GM21515 (cell line): ENCODE results near the gene CD81.

ENCODE experiments used
- ATAC-seq: cut with Tn5 transposase; IDR thresholded peaks from one replicate; pipeline ENCODE4 v1.9.1; 2021; ENCODE audit not compliant: unreplicated experiment

CD81 gene

DNA sequence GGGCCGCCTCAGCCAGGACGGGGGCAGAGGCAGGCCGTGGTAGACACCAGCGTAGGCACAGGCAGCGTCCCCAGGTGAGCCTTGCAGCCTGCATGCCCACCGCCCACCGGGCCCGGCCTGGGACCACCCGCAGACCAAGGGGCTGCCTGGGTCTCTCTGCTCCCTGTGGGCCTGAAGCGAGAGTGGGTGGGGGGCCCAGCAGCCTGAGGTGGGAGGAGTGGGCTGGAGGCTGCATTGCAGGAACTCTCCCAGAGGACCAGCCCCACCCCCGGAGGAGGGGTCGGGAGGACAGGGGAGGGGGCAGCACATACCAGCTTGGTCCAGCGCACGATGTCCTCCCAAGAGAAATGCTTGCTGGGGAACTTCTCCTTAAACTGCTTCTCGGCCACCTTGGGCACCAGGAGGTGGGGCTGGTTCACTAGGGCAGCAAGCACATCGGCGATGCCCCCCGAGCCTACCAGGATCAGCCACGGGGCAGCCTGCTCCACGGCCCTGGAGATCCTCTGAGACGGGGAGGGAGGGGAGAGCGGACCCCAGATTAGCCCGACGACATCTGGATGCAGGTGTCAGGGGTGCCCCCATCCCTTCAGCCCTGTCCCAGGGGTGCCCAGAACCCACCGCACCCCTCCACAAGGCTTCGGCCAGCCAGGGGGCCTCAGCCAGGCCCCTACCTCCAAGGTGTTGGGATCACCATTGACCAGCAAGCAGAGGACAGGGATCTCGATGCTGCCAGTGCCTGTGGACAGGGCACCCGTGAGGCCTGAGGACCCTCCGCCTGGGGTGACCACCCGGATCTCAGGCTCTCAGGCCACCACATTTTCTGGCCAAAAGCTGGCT, 41.0 kb downstream of the CD81 start:
- ATAC-seq: no peak

DNA sequence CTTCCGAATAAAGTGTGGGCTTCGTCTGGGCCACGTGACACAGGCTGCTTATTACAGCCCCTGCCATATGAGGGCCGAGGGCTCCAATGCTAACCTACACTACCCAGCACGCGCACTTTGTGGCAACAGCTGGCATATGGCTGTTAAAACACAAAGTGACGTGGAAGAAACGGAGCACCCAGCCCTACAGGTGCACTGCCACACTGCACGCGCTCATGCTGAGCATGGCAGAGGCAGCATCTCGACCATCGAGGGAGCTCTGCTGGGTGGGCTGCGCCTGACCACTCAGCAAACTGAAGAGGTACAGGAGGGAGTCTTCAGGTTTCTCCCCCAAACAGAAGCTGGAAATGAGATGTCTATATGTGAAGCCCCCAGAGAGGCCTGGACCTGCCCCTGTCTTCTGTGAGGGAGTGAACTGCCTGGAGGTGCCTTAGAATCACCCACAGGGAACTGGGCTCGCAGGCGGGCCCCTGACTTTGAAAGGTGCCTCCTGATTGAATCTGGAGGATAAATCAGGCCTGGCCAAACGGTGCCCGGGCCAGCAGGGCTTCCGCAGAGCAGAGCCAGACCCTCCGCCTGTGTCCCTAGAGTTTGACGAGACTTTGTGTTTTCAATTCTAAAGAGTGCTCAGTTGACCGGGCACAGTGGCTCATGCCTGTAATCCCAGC, 41.7 kb downstream of the CD81 start:
- ATAC-seq: no peak

DNA sequence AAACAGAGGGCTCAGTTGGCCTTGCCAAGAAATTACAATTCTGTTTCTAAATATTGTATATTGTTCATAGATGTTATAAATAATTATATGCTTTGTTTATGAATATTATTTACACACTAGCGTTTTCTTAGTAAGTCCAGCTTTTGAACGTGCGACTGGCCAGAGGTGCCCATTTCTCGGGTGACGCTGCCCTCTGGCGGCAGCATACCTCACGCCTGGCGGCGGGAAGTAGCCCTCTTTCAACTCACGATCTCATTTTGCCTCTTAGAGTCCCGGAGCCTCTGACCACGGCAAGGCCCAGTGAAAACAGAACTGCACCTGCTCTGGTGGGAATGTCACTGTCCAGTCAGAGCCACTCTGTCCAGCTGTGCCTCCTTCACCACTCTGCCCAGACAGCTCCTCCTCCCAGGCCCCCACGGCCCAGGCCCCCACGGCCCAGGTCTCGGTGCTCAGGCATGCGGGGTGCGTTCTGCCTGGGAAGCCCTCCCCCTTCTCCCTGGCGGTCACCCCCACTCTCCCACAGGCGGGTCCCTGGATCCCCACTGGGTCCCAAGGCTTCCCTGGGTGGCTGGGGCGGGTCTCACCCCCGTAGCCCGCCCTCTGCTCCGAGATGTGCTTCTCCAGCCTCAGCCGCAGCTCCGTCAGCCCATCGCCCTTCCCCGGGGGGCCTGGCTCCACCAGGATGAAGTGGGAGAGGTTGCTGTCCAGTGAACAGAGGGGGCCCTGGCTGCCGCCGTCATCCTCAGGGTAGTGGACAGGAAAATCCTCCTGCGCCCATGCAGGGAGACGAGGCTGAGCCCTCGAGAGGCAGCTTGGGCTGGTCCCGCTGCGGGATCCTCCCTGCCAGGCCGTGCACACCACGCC, 42.8 kb downstream of the CD81 start:
- ATAC-seq: no peak

DNA sequence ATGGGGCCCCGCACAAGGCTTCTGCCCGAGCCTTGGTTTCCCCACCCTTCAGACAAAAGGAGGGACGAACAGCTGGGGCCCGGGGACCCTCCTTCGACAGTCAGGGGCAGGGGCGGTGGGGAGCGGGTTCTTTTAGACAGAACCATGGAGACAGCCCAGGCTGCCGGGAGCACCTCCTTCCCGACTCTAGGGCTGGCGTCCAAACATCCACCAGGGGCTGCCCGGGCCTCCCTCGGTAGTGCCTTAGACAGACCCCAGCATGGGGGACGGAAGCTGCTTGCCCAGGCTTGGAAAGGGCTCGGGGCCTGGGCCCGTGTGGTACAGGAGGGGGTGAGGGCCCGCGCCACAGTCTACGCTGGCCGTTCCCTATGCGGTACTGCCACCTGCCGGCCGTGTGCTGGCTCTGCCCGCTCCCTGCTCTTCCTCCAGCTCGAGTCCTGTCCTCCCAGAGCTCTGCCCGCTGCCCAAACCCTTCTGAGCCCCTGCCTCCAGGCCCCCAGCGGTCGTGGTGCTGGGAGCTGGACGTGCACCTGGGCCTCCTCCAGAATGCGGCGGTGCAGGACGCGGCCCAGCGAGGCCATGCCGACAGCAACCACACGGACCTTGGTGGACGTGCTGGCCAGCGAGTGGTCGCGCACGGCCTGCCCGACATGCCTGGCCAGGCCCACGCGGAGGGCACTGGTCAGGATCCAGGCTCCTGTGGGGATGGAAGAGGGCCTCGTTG, 43.6 kb downstream of the CD81 start:
- ATAC-seq: no peak

DNA sequence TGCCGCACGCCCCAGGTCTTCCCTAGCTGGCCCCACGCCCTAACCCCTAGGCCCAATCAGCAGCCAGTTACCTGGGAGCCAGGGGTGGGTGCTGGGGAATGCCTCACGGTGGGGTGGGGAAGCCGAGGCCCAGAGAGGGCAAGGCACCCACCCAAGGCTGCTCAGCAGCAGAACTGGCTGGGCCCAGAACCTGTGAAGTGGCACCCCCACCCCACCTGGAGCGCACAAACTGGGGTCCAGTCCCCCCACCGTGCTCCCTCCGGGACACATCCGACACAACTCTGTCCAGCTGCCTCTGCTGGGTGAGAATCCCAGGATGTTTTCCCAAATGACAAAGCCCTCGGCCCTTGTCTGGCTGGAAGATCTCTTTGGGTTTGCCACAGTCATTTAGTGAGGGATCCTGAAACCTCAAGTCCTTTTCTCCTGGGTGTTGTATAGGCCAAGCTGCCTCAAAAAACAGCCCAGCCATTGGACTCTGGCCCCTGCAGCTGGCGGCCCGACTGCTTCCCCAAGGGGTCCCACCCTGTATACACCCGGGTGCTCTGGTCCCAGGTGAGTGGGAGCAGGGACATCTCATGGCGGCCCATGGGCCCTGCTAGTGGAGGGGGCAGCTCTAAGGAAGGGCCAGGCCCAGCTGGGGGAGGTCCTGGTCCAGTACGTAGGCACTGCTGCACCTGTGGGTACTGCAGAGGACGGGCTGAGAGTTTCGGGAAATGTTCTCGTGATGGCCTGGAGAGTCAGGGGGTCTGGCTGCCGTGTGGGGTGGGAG, 44.3 kb downstream of the CD81 start:
- ATAC-seq: no peak

DNA sequence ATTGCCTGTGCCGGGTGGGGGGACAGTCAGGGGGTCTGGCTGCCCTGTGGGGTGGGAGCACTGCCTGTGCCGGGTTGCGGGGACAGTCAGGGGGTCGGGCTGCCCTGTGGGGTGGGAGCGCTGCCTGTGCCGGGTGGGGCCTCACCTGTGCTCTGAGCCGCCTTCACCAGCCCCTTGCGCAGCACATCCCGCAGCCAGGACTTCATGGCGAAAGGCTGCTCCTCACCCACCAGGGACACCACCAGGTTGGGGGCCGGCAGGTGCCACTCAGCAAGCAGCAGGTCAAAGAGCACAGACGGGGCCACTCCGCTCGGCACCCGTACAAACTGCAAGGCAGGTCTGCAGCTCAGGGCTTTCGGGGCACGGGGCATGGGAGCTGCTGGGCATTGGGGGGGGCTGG, 44.9 kb downstream of the CD81 start:
- no peak for ATAC-seq

DNA sequence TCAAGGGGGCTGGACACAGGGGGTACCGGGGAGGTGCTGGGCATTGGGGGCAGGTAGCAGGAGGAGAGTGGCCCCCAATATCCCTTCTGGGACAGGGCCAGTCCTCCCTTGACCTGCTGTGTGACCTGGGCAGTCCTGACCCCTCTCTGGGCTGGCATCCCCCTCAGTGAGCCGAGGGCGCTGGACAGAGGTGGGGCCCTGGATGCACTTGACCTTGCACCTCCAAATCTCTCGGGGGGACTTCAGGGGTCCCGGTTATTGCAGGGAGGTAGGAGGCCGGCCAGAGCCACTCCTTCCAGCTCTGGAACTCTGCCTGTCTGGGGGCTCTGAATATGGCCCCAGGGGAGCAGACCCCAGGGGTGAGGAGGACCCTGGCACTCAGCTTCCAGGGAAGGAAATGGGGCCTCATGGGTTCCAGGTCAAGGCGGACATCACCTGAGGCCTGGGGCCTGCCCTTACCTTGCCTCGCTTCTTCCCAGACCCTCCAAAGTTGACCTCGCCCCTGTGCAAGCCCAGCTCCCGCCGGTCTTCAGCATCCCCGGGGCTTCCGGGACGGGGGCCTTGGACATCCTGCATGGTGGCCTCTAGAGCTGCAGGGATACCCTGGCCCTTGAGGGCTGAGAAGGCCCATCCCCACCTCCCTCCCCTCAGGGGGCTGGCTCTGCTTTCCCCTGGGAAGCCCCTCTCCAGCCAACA, 45.5 kb downstream of the CD81 start:
- ATAC-seq: no peak

DNA sequence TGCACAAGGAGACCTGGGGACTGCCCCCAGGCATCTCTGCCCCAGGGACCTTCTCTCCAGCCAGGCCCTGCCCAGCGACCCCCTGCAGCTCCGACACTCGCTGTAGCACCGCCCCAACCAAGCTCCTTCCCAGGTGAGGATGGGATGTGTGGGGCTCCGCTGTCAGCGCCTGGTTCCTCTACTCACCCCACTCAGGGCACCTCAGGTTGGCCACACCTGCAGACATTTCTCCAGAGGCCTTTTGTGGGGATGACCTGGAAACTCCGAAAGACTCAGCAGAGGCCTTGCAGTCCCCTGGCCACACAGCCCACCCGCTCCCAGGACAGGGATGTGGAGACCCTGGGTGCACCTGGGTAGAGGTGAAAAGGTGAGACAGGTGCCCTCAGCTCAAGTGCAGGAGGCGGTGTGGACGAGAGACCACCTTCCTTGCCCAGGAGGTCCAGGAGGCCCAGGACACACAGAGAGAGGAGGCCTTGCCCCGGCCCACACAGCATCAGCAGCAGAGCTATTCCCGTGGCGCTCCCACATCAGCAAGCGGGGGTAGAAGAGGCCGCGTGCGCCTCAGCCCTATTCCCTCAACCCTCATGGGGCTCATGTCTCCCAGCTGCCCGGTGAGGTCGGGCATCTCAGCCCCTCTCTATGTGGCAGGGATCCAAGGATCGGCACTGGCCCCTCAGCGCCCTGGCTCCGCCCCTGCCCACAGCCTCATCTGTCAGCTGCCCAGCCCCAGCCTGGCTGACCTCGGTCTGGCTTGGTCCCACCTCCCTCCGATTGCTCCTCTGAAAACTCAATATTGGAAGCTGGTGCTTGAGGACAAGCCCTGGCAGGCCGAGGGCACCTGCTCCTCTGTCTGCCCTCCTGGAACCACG, 46.3 kb downstream of the CD81 start:
- ATAC-seq: no peak

DNA sequence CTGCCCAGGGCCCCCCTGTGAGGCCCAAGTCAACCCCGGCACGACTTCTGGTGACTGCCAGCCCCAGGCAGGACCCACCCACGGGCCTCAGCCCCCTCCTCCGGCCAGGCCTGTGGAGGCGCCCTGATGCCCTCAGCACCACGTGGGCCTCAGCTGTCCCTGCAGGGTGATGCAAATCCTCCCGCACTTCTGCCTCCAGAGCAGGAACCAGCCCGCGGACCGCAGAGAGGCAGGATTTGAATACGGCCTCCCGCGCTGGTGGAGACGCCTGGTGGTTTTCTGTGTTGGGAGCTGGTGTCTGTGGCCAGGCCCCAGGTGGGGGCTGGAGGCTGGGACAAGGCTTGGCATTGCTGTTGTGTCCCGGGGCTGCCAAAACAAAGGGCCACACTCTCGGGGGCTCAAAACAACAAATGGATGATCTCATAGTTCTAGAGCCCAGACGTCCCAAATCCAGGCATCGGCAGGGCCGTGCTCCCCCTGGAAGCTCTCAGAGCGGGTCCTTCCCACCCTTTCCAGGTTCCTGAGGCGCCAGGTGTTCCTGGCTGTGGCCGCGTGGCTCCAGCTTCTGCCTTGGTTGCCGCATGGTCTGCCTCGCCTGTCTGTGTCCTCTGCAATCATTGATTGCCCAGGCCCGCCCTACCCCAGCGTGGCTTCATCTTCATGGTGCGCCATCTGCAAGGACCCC, 47.8 kb downstream of the CD81 start:
- ATAC-seq: no peak

DNA sequence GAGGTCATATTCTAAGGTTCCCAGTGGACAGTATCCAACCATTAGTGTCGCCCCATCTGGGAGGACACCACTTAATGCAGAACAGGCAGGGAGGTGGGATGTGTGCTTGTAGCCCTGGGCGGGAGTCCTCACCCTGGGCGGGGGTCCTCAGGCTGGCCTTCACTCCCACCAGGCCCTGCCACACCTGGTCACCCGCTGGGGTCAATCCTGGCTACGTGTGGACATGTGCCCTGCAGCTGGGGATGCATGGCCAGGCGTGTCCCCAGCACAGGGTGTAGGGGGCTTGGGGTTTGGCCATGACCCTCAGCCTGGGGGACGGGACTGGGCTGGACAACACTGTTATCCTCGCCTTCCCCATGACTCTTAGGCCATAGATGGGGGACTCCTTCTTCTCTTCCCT, 48.4 kb downstream of the CD81 start:
- no peak for ATAC-seq

DNA sequence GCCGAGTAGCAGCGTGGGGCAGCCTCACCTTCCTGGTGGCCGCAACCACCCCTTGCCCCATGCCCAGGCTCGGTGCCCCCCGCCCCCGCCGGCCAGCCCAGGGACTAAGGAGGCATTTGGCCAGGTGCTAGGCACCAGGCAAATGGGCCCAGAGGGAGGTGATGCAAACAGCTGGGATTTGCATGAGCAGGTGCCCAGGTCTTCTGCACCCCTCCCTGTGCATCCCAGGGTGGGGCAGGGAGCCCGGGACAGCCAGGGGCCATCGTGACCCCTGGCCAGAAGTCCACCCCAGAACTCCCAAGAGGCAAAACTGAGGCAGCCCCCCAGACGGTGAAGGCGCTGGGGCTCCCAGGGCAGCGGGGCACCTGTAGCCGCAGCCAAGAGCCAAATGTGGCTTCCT, 49.1 kb downstream of the CD81 start:
- no peak for ATAC-seq

DNA sequence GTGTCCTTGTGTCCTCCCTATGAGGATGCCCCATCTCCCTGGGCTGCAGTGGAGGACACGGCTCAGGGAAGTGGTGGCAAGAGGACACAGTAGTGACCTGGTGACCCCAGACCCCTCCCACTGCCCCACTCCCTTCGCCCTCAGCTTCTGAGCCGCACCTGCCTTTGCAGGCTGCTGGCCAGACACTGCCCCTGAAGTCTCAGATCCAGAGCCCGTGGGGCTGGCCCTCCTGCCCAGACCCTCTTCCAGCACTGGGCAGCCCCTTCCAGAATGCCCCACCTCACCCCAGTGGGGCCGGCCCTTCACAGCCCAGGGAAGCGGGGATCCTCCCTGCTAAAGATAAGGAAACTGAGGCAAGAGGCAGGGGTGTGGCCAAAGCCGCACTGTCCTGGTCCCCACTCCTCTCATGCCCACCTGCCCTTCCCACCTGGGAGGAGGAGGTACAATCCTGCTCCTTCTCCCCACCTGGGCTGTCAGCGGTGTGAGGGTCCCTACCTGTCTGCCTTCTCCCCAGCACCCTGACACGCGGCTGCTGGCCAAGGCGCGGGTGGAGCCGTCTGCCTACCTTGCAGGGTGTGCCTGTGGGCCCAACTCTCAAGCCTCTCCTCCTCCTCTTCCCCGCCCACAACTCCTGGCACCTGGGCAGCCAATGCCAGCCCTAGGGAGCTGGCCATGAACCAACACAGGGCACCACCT, 49.9 kb downstream of the CD81 start:
- ATAC-seq: no peak

DNA sequence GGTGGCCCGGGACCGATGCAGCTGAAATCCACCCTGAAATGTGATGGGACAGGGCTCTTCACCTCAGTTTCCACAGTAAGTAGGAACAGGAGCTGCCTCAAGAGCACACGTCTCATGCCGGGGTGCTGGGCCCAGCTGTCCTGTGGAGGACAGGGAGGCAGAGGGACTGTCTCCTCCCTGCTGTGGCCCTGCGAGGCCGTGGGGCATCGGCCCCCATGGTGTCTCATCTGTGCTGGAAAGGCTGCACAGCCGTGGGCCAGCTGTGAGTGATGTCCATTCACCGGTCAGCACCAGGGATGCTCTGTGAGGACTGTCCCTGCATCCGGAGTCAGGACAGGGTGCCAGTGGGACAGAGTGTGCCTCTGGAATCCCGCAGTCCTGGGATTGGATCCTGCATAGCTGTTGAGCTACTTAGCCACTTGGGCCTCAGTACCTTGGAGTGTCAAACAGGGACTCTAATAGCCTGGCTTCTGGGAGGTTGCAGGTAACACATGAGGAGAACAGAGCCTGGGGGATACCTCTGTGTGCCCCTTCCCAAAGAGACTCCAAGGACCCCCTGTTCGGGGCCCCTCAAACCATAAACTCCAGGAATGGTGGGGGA, 50.7 kb downstream of the CD81 start:
- no peak for ATAC-seq

DNA sequence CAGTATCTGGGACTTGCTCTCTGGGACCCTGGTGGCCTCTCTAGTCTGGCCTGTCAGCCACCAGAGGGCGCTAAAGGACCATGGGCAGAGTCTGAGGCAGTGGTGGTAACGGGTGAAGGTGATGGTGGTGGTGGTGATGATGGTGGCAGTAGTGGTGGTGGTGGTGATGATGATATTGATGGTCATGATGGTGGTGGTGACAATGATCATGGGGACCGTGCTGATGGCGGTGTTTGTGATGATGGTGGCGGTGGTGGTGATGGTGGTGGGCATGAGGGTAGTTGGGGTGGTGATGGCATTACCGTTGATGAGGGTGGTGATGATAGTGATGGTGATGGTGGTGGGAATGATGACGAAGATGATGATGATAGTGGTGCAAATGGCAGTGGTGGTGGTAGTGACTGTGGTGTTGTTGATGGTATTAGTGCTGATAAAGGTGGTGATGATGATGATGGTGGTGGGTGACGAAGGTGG, 51.2 kb downstream of the CD81 start:
- ATAC-seq: no peak

DNA sequence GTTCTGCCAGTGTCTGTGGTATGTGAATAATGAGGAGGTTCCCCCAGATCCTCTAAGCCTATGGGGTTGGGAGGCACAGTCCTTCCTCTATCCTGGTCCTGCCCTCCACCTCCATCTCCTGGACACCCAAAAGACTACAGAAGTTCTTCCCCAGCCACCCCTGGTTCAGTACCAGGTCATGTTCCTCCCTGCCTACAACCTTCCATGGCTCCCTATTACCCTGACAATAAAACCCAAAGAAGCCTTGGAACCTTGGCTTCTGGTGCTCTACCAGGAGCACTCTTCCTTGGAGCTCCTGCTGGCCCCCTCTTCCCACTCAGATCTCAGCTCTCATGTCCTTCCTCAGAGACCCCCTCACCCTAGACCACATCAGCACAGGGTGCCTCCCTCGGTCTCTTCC, 54.3 kb downstream of the CD81 start:
- ATAC-seq: no peak

DNA sequence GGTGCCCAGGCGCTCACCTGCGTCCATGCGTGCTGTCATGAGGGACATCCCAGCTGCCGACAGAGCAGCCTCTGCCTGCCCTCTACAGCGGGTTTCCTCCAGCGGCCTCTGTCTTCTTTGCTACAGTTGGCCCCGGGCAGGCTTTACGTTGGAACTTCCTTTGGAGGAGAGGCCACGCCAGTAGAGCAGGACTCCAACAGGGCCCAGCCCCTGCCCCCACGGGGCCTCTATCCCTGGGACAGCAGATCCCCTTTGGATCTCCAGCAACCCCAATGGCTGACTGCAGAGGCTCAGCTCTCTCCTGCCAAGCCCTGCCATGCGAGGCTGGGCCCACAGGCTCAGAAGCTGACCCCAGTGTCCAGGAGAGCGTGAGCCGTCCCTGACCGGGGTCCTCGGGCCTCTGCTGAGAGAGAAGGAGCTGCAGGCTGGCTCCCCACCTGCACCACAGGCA, 55.1 kb downstream of the CD81 start:
- no peak for ATAC-seq

DNA sequence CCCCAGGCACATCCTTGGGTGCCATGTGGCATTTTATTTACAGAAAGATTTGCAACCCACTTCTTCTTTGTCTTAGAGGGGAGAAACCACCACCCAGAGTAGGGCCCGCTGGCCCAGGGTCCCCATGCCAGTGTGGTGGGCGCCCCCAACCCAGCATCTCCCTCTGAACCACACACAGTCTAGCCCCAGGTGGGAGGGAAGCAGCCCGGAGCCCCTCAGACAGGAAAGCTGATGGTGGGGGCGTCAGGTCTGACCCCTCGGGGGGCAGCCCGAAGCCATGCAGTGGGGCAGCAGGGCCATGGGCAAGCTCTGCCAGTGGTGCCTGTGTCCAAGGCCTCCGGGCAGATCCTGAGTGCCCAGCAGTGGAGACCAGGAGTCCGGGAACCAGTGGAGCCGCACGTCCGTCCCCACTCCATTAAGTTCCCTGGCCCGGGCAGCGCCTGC, 55.5 kb downstream of the CD81 start:
- no peak for ATAC-seq
